ENCODE results near the gene SRRT.
"Not testable (repeated sequence)": the region's sequence is repeated elsewhere in the genome, so short reads cannot be mapped to it uniquely, and the experiment has no call there.

The SRRT gene

DNA sequence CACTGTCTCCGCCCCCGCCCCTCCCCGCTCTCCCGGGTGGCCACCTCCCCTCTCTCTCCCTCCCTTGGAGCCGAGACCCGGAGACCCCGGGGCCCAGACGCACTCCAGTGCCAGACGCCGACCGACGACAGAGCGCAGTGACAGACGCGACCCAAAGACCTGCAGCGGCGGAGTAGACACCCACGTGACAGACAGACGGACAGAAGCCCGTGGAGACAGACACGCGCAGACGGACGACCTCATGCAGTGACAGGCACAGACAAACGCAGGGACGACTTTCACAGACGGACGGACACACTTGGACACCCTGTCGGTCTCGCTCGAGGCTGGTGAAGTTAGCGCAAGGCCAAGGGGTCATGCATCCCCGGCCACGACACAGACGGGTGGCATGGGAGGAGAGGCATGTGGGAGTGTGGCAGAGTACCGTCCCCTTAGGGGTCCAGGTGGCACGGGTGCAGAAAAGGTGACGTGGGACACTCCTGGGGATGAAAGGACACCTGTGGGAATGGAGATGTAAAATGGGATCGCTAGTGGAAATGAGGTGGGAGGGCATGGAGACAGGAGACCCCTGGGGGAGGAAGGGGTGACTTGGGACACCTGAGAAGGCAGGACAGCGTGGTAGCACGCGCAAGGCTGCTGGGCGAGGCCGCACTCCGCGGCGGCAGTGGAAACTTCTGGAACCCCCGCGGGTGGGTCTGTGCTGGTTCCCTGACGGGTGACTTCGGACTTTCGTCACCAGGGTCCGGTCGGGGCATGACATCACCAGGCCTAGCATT lies 21.2 kb downstream of the SRRT start:
- peak in 1 of 2 donors; percentile 20 for DNase-seq

DNA sequence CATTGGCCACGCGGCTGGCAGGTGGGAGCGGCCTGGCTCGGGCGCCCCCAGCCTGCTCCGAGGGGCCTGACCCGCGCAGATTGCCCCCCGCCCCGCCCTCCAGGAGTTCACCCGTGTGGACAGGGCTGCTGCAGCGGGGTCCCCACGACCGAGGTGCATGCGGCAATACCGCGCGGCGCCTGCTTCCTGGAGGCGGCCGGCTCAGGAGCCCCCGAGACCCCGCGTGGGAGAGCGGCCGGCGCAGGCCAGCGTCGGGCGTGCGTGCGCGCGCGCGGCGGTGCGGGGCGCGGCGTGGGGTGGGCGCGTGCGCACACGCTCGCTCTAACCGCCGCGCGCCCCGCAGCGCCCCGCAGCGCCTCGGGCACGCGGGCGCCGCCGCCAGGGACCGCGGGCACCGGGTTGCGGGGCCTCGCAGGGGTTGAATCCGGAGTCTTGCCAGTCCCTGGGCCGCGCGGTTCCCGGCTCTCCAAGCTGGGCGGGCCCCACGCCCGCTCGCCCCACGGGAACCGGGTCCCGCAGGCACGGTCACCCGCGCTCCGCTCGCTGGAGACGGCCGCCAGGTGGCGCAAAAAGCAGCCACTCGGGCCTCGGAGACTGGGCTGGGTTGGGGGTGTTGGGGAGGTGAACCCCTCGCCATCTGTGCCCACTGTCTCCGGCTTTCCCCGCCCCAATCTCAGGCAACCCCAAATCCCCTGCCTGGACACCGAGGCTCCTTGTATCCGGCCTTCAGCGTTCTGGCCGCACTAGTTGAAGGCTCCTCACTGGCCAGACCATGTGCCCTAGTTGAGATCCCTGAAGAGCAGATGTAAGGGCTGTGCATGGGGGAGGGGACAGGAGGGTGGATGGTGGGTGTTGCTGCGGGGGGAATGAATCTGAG lies 22.1 kb downstream of the SRRT start:
- peak in 1 of 2 donors; percentile 28 for DNase-seq

DNA sequence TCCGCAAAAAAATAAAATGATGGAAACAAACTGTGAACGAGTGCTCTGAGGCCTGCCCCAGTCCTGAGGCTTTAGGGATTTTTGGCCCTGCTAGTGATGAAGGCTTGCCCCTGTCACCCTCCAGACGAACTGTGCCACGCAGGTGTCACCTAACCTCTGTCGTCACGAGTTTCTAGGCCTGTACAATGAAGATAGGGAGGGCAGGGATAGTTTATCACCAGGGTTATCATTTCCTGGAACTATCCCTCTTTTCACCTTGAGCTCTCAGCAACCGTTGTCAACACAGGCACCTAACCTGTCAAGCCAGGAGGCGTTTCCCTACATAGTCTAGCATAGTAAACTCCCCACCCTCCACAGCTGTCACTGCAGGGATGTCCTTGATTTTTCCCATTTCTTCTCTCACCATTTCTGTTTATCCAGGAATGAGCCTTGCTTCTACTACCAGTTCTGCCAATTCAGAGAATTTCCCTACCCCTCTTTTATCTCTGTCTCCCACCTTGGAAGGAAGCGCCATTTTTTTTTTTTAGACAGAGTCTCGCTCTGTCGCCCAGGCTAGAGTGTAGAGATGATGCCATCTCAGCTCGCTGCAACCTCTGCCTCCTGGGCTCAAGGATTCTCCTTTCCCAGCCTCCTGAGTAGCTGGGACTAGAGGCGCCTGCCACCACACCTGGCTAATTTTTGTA lies 23.0 kb downstream of the SRRT start:
- no peak for DNase-seq

DNA sequence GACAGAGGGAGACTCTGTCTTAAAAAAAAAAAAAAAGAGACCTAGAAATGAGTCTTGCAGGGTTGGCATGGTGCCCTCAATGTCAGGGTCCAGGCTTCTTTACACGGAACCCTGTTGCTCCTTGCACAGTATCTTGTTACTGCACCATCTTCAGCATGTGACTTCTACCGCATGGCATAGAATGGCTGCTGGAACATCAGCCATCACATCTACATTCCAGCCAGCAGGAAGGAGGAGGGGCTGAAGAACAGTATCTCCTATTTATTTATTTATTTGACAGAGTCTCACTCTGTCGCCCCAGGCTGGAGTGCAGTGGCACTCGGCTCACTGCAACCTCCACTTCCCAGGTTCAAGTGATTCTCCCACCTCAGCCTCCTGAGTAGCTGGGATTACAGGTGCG lies 24.5 kb downstream of the SRRT start:
- DNase-seq: no peak

DNA sequence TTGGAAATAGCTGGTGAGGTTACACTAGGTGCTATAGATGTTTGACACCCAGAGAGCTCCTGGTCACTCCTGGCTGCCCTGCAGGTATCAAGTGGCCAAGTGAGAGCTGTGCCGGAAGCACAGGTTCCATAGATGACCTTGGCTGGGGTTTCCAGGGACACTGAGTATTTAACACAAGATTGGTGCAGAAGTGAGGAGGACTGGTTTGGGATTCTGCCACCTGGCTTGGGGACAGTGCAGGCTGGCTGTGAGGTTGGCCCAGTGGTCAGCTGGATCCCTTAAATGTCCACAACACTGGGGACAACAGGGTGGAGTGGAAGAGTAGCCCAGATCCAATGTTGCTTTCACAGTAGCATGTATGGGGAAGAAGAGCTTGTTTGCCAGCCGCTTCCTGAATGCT lies 26.1 kb downstream of the SRRT start:
- DNase-seq: no peak

DNA sequence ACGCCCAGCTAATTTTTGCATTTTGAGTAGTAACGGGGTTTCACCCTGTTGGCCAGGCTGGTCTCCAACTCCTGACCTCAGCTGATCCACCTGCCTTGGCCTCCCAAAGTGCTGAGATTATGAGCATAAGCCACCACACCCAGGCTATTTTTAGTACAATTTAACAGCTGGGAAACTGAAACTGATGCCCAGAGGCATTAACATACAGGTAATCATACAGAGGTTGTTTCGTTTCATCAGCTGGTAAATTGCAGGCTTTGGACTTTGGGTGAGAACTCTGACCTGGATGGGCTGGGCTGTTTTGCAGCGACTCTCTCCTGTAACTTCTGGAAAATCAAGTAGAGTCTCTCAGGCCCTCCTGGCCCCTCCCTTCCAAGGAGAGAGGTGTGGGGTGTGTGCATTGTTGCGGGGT lies 27.0 kb downstream of the SRRT start:
- no peak for DNase-seq

DNA sequence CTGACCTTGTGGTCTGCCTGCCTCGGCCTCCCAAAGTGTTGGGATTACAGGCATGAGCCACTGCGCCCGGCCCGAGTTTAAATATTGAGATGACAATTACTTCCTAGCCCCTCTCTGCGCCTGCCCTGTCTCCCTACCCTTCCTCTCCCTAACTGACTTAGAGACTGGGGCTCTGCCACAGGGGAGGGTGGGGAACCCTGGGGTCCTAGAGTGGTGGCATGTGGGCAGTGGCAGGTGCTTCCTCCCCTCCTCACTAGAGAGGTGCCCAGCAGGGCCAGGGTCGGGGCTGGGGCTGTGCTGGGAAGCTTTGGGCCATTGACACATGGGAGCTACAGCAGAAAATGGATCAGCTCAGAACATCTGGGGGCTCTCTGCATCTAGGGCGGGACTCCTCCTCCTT lies 27.7 kb downstream of the SRRT start:
- DNase-seq: no peak

DNA sequence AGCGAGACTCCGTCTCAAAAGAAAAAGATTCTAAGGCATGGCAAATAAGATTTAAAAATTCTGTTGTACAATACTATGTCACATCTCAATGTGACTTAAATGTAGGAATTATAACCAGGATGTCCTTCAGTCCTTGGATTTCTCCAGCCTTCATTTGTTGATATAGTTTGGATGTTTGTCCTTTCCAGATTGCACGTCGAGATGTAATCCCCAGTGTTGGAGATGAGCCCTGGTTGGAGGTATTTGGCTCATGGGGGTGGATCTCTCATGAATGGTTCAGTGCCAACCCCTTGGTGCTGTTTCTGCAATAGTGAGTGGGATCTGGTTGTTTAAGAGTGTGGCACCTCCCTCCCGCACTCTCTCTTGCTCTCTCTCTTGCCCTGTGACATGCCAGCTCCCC lies 33.6 kb downstream of the SRRT start:
- no peak for DNase-seq

DNA sequence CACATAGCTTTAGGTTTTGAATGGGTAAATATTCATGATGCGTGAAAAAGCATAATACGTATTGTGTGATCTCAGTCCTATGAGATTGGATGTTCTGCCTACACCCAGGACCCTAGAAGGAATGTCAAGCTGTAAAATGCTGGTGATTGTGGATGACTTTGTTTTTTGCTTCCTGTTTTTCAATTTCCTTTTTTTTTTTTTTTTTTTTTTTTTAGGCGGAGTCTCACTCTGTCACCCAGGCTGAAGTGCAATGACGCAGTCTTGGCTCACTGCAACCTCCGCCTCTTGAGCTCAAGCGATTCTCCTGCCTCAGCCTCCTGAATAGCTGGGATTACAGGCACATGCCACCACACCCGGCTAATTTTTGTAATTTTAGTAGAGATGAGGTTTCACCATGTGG lies 35.5 kb downstream of the SRRT start:
- peak; percentile 78 to 81 for DNase-seq

DNA sequence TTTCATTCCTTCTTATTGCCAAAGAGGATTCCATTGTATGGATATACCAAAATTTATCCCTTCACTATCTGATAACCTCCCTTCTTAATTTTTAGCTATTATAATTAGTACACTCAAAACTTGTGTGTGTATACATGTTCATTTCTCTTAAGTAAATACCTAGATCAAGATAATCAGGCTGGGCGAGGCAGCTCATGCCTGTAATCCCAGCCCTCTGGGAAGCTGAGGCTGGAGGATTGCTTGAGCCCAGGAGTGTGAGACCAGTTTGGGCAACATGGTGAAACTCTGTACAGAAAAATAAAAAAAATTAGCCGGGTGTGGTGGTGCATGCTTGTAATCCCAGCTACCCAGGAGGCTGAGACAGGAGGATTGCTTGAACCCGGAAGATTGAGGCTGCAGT lies 36.6 kb downstream of the SRRT start:
- no peak for DNase-seq

DNA sequence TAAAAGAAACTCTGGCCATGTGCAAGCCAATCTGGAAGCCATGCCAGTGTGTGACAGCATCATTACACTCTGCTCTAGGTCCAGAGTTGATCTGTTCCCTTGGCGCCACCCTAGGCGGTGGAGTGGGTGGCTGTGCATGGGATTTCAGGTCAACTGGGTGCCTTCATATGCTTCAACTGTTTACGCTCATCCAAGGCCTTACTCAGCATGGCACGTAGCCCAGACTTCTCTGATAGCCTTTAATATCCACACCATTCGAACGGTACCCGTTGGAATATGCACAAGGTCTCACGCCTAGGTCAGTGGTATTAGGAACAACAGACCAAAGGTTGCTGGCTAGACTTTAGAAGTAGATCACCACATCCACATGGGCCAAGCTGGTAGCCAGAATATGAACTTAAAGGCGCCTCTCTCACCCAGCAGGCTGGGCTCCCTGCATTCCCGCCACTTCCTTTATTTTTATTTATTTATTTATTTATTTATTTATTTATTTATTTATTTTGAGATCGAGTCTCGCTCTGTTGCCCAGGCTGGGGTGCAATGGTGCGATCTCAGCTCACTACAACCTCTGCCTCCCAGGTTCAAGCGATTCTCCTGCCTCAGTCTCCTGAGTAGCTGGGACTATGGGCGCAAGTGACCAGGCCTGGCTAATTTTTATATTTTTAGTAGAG lies 39.4 kb downstream of the SRRT start:
- DNase-seq: no peak

DNA sequence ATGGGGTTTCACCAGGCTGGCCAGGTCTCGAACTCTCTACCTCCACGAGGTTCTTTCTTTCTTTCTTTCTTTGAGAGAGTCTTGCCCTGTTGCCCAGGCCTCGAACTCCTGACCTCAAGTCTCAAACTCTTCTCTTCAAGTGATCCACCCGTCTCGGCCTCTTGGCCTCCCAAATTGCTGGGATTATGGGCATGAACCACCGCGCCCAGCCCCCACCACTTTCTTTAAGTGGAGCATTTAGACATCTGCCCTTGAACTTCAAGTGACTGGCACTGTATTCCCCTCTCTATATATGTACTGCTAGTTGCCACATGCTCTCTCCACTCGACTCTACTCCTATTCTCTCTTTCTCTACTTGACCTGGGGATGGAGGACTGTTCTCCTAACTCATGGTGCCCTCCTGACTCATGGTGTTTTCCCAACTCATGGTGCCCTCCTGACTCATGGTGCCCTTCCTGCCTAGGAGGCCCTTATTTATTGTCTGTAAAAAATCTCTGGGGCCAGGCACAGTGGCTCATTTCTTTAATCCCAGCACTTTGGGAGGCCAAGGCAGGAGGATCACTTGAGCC lies 40.1 kb downstream of the SRRT start:
- DNase-seq: peak; percentile 23 to 28

DNA sequence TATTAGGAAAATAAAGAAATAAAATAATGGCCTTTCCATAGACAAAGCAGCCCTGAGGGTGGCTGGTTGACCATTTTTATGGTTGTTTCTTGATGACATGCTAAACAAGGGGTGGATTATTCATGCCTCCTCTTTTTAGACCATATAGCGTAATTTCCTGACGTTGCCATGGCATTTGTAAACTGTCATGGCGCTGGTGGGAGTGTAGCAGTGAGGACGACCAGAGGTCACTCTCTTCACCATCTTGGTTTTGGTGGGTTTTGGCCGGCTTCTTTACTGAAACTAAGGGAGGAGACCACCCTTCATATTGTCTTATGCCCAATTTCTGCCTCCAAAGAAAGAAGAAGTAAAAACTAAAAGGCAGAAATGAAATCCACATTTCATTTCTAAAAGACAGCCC lies 44.4 kb downstream of the SRRT start:
- not testable (repeated sequence) for DNase-seq

DNA sequence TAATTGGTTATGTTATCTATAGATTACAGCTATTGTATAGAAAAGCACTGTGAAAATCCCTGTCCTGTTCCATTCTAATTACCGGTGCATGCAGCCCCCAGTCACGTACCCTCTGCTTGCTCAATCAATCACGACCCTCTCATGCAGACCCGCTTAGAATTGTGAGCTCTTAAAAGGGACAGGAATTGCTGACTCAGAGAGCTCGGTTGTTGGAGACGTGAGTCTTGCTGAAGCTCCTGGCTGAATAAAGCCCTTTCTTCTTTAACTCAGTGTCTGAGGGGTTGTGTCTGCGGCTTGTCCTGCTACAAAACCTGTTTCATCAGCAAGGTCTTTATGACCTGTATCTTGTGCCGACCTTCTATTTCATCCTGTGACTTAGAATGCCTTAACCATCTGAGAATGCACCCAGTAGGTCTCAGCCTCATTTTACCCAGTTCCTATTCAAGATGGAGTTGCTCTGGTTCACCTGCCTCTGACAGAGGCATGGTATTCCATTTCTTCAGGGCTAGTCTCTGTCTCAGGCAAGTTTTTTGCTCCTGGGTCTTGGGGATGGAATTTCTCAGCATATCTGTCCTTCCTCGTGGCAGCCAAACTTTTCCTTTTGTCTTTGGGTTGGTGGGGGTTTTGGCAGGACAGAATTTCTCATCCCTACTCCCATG lies 45.0 kb downstream of the SRRT start:
- not testable (repeated sequence) for DNase-seq

DNA sequence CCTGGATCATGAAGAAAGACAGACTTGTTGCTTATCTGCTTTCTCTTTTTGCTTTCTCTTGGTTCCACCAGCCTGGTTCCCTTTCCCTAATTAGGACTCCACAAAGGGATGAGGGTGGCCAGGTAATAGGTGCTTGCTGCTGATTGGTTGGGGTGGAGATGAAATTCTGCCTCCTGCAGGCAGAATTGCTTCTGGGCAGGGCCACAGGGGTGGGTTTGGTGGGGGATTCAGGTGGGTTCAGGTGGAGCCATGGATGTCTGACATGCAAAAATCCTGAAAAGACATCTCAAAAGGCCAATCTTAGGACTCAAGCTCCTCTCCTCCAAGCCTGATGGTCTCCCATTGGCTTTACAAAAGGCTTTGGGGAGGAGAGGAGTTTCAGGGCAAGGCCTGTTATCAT lies 46.1 kb downstream of the SRRT start:
- no peak for DNase-seq

DNA sequence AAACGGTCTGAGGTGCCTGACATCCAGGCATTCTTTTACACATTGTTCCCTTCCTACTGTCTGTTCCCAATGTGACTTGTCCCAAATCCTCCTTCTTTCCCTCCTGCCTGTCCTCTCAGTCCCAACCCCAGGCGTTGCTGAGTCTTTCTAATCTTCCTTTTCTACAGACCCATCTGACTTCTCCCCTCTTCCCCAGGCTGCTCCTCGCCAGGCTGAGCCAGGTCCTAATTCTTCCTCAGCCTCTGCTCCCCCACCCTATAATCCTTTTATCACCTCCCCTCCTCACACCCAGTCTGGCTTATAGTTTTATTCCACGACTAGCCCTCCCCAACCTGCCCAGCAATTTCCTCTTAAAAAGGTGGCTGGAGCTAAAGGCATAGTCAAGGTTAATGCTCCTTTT lies 48.7 kb downstream of the SRRT start:
- DNase-seq: not testable (repeated sequence)

DNA sequence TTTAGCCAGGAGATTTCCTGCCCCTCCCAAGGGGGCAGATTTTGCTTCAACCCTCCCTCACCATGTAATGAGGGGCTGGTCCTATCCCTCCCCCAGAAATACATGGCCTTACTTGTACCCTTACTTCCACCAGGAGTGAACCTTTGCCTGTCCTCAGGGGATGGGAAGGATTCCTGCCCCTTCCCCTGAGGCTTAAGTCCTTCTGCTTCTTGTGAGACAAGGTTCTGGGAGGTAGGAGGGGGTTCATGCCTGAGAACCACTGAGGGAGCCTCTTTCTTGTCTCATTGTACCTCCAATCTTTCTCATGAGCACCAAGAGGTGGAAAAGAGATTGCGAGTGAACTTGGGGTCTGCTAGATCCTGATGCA lies 54.9 kb downstream of the SRRT start:
- DNase-seq: no peak

DNA sequence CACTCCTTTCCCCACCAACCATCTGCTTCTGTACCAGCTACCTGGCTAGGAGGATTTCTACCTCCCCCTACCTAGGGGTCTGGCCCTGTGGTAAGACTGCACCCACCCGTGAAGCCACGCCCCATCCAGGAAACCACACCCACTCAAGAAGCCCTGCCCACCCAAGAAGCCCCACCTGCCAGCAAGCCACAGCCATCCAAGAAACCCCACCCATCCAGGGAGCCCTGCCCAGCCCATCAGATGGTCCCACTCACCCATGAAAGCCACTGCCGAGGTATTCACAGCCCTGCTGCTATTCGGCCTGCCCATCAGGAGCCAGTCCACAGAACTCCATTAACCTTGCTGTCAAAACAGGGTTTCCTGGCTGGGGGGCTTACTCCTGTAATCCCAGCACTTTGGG lies 58.8 kb downstream of the SRRT start:
- DNase-seq: no peak

DNA sequence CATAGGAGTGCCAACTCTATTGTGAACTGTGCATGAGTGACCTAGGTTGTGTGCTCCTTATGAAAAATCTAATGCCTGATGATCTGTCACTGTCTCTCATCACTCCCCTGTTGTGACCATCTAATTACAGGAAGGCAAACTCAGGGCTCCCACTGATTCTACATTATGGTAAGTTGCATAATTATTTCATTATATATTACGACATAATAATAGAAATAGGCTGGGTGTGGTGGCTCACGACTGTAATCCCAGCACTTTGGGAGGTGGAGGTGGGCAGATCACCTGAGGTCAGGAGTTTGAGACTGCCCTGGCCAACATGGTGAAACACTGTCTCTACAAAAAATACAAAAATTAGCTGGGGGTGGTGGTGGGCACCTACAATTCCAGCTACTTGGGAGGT lies 60.5 kb downstream of the SRRT start:
- DNase-seq: not testable (repeated sequence)

DNA sequence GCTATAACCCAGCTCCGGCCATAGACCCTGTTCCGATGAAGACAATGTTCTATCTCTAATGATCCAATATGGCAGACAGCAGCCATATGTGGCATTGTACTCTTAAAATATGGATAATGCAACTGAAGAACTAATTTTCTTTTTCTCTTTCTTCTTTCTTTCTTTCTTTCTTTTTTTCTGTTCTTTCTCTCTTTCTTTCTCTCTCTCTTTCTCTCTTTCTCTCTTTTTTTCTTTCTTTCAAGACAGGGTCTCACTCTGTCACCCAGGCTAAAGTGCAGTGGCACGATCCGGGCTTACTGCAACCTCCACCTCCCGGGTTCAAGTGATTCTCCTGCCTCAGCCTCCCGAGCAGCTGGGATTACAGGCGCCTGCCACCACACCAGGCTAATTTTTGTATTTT lies 61.3 kb downstream of the SRRT start:
- DNase-seq: not testable (repeated sequence)

All from inflammatory macrophage (primary cell).